Stimulated activated memory B cell treated with anti-CD40 and anti-IgM and Interleukin-4, amounts not matched to agents 10 μg/mL and 1 μg/mL and 100 μg/mL, for 72 hours (primary cell): ENCODE results near the gene SHH.
A peak's percentile ranks its signal among the peaks of the same experiment; 100 is the strongest.

Experiments used
- ATAC-seq: fragments of 150-1000 bp; cut with Tn5 transposase; 2 replicates; pipeline ENCODE4 v1.10.0; 2021
- H3K27ac Mint-ChIP-seq: one replicate; pipeline ENCODE4 v1.8.0; 2022; ENCODE audit warnings: mild to moderate bottlenecking, mixed read lengths
- H3K27me3 Mint-ChIP-seq: one replicate; pipeline ENCODE4 v1.8.0; 2022; ENCODE audit warnings: mixed read lengths
- H3K36me3 Mint-ChIP-seq: one replicate; pipeline ENCODE4 v1.8.0; 2022; ENCODE audit warnings: mixed read lengths
- H3K4me1 Mint-ChIP-seq: one replicate; pipeline ENCODE4 v1.8.0; 2022; ENCODE audit warnings: mixed read lengths
- H3K4me3 Mint-ChIP-seq: one replicate; pipeline ENCODE4 v1.8.0; 2022; ENCODE audit warnings: mild to moderate bottlenecking, moderate library complexity, mixed read lengths
- H3K9me3 Mint-ChIP-seq: one replicate; pipeline ENCODE4 v1.8.0; 2022; ENCODE audit warnings: mixed read lengths

Gene SHH

GRCh38 chr7:155807065-155807671, 5.1 kb downstream of the SHH start:
- H3K4me1 Mint-ChIP-seq = peaks cover 52% of the 10 kb centered on the region
- H3K27ac Mint-ChIP-seq = no peak overlapping the region
- no peak for ATAC-seq
- H3K9me3 Mint-ChIP-seq = no peaks in the 10 kb centered on the region
- H3K4me3 Mint-ChIP-seq = no peak overlapping the region
- no peaks in the 10 kb centered on the region for H3K36me3 Mint-ChIP-seq
- peaks cover 69% of the 10 kb centered on the region for H3K27me3 Mint-ChIP-seq

GRCh38 chr7:155806096-155806871, 6.0 kb downstream of the SHH start:
- Mint-ChIP-seq H3K27me3 (peaks cover 67% of the 10 kb centered on the region), H3K36me3 (no peaks in the 10 kb centered on the region), H3K27ac (no peak overlapping the region), H3K9me3 (no peaks in the 10 kb centered on the region), H3K4me3 (no peak overlapping the region), H3K4me1 (peaks cover 43% of the 10 kb centered on the region)
- ATAC-seq = no peak

GRCh38 chr7:155805826-155806095, 6.5 kb downstream of the SHH start:
- ATAC-seq = no peak
- Mint-ChIP-seq H3K27ac (no peak overlapping the region), H3K36me3 (no peaks in the 10 kb centered on the region), H3K4me1 (peaks cover 43% of the 10 kb centered on the region), H3K9me3 (no peaks in the 10 kb centered on the region), H3K27me3 (peaks cover 67% of the 10 kb centered on the region), H3K4me3 (no peak overlapping the region)

GRCh38 chr7:155804897-155805825, 7.1 kb downstream of the SHH start:
- no peaks in the 10 kb centered on the region for H3K9me3 Mint-ChIP-seq
- H3K27ac Mint-ChIP-seq = no peak overlapping the region
- H3K27me3 Mint-ChIP-seq = peaks cover 67% of the 10 kb centered on the region
- ATAC-seq = peak; percentile 50
- no peaks in the 10 kb centered on the region for H3K36me3 Mint-ChIP-seq
- peak overlapping the region; percentile 64 for H3K4me3 Mint-ChIP-seq
- peaks cover 43% of the 10 kb centered on the region for H3K4me1 Mint-ChIP-seq

- Mint-ChIP-seq H3K27me3 (peaks cover 70% of the 10 kb centered on the region), H3K4me3 (peak overlapping the region; percentile 50)
Measured at GRCh38 chr7:155804431-155804831, 7.8 kb downstream of the SHH start.

GRCh38 chr7:155803418-155804376, 8.6 kb downstream of the SHH start:
- no peak overlapping the region for H3K27ac Mint-ChIP-seq
- peak overlapping the region; percentile 85 for H3K4me3 Mint-ChIP-seq
- peaks cover 38% of the 10 kb centered on the region for H3K4me1 Mint-ChIP-seq
- ATAC-seq = no peak
- H3K9me3 Mint-ChIP-seq = no peaks in the 10 kb centered on the region
- peaks cover 70% of the 10 kb centered on the region for H3K27me3 Mint-ChIP-seq
- H3K36me3 Mint-ChIP-seq = no peaks in the 10 kb centered on the region

More at GRCh38 chr7:155804431-155804831, 7.8 kb downstream of the SHH start:
- ATAC-seq = no peak
- Mint-ChIP-seq H3K4me1 (peaks cover 42% of the 10 kb centered on the region), H3K9me3 (no peaks in the 10 kb centered on the region), H3K36me3 (no peaks in the 10 kb centered on the region), H3K27ac (no peak overlapping the region)

- Mint-ChIP-seq H3K36me3 (no peaks in the 10 kb centered on the region), H3K9me3 (no peaks in the 10 kb centered on the region), H3K27ac (no peak overlapping the region), H3K4me3 (no peak overlapping the region), H3K4me1 (peaks cover 40% of the 10 kb centered on the region), H3K27me3 (peaks cover 71% of the 10 kb centered on the region)
- no peak for ATAC-seq
Measured at GRCh38 chr7:155802906-155803417, 9.3 kb downstream of the SHH start.

GRCh38 chr7:155802291-155802690, 10.0 kb downstream of the SHH start:
- H3K4me1 Mint-ChIP-seq = peaks cover 34% of the 10 kb centered on the region
- no peak overlapping the region for H3K27ac Mint-ChIP-seq
- H3K27me3 Mint-ChIP-seq = peaks cover 64% of the 10 kb centered on the region
- no peaks in the 10 kb centered on the region for H3K9me3 Mint-ChIP-seq
- no peaks in the 10 kb centered on the region for H3K36me3 Mint-ChIP-seq
- no peak overlapping the region for H3K4me3 Mint-ChIP-seq
- ATAC-seq = no peak

GRCh38 chr7:155800741-155801267, 11.5 kb downstream of the SHH start:
- Mint-ChIP-seq H3K4me1 (peaks cover 22% of the 10 kb centered on the region), H3K27me3 (peaks cover 60% of the 10 kb centered on the region), H3K9me3 (no peaks in the 10 kb centered on the region), H3K36me3 (no peaks in the 10 kb centered on the region), H3K27ac (no peak overlapping the region), H3K4me3 (no peak overlapping the region)
- no peak for ATAC-seq

- no peak for ATAC-seq
- Mint-ChIP-seq H3K9me3 (no peaks in the 10 kb centered on the region), H3K36me3 (no peaks in the 10 kb centered on the region), H3K4me1 (peaks cover 22% of the 10 kb centered on the region), H3K27ac (no peak overlapping the region), H3K27me3 (peaks cover 60% of the 10 kb centered on the region), H3K4me3 (no peak overlapping the region)
Measured at GRCh38 chr7:155800301-155800700, 12.0 kb downstream of the SHH start.

- no peak for ATAC-seq
- Mint-ChIP-seq H3K27me3 (peaks cover 60% of the 10 kb centered on the region), H3K4me3 (no peak overlapping the region), H3K36me3 (no peaks in the 10 kb centered on the region), H3K4me1 (peaks cover 19% of the 10 kb centered on the region), H3K9me3 (no peaks in the 10 kb centered on the region), H3K27ac (no peak overlapping the region)
Measured at GRCh38 chr7:155799514-155799913, 12.7 kb downstream of the SHH start.

GRCh38 chr7:155798673-155799439, 13.4 kb downstream of the SHH start:
- peaks cover 59% of the 10 kb centered on the region for H3K27me3 Mint-ChIP-seq

GRCh38 chr7:155797262-155798250, 14.7 kb downstream of the SHH start:
- Mint-ChIP-seq H3K36me3 (no peaks in the 10 kb centered on the region), H3K27me3 (peaks cover 51% of the 10 kb centered on the region), H3K9me3 (no peaks in the 10 kb centered on the region), H3K27ac (no peak overlapping the region), H3K4me1 (peaks cover 8% of the 10 kb centered on the region), H3K4me3 (no peak overlapping the region)
- peak; percentile 15 for ATAC-seq

More at GRCh38 chr7:155798673-155799439, 13.4 kb downstream of the SHH start:
- Mint-ChIP-seq H3K4me1 (peaks cover 15% of the 10 kb centered on the region), H3K9me3 (no peaks in the 10 kb centered on the region), H3K27ac (no peak overlapping the region), H3K4me3 (no peak overlapping the region), H3K36me3 (no peaks in the 10 kb centered on the region)
- ATAC-seq = peak; percentile 56
